ENCODE data around the gene EP300.
"Not testable (repeated sequence)": the region's sequence is repeated elsewhere in the genome, so short reads cannot be mapped to it uniquely, and the experiment has no call there.

Gene EP300

GRCh38 chr22:41169157-41169556, 76.8 kb downstream of the EP300 start:
- no peak for DNase-seq

- DNase-seq, result no peak
Observed at GRCh38 chr22:41171996-41172395, 79.6 kb downstream of the EP300 start.

- DNase-seq, result no peak
Observed at GRCh38 chr22:41175546-41175945, 83.2 kb downstream of the EP300 start.

GRCh38 chr22:41177040-41177621, 84.7 kb downstream of the EP300 start:
- no peak for DNase-seq

- DNase-seq, result no peak
Observed at GRCh38 chr22:41177622-41178424, 85.4 kb downstream of the EP300 start.

- no peak for DNase-seq
Observed at GRCh38 chr22:41178425-41178975, 86.1 kb downstream of the EP300 start.

GRCh38 chr22:41180362-41180761, 88.0 kb downstream of the EP300 start:
- DNase-seq, result not testable (repeated sequence)

GRCh38 chr22:41180926-41181325, 88.5 kb downstream of the EP300 start:
- DNase-seq, result no peak

GRCh38 chr22:41181349-41182241, 89.2 kb downstream of the EP300 start:
- DNase-seq, result no peak

- no peak for DNase-seq
Observed at GRCh38 chr22:41184679-41185078, 92.3 kb downstream of the EP300 start.

GRCh38 chr22:41191467-41191866, 99.1 kb downstream of the EP300 start:
- DNase-seq, result no peak

GRCh38 chr22:41193829-41194228, 101.4 kb downstream of the EP300 start:
- DNase-seq, result no peak

GRCh38 chr22:41197038-41197972, 104.9 kb downstream of the EP300 start:
- DNase-seq, result peak; percentile 82

GRCh38 chr22:41198027-41198580, 105.7 kb downstream of the EP300 start:
- DNase-seq, result peak; percentile 48

GRCh38 chr22:41201141-41201540, 108.7 kb downstream of the EP300 start:
- DNase-seq, result no peak

GRCh38 chr22:41203118-41203517, 110.7 kb downstream of the EP300 start:
- no peak for DNase-seq

- DNase-seq, result no peak
Observed at GRCh38 chr22:41204066-41204465, 111.7 kb downstream of the EP300 start.

GRCh38 chr22:41204992-41205900, 112.9 kb downstream of the EP300 start, which contains the start of gene L3MBTL2:
Gene L3MBTL2 (plus strand): TSS chr22:41205312. CDS start chr22:41205363, 51 bp downstream.
- peak; percentile 99 for DNase-seq

GRCh38 chr22:41206719-41207118, 114.3 kb downstream of the EP300 start:
- no peak for DNase-seq

GRCh38 chr22:41215409-41215808, 123.0 kb downstream of the EP300 start:
- DNase-seq, result no peak
